ENCODE measurements around the gene EEPD1.

- TF ChIP-seq CTCF (IDR thresholded peaks at IDR 0.05) = no peak
- no peak for TF ChIP-seq POLR2A (IDR thresholded peaks at IDR 0.05)
Measured at GRCh38 chr7:36298106-36298505, 145.1 kb downstream of the EEPD1 start.

Data from Peyer's patch (tissue), 4 donors.